Endothelial cell (in vitro differentiated cells): ENCODE measurements around the gene LRIG3. TPM values are rescaled to one million over a fixed set of nuclear protein-coding genes. Genes with fewer than 3 reads are reported as not detected.

ENCODE experiments used
- DNase-seq: peaks from one replicate; pipeline ENCODE4 v3.0.0; 2021; ENCODE audit warnings: low spot score
- H3K27ac Mint-ChIP-seq: one replicate; pipeline ENCODE4 v1.8.0; 2021; ENCODE audit warnings: mixed read lengths, inconsistent platforms; ENCODE audit not compliant: unreplicated experiment
- H3K27me3 Mint-ChIP-seq: one replicate; pipeline ENCODE4 v1.8.0; 2021; ENCODE audit warnings: mild to moderate bottlenecking, moderate library complexity, mixed read lengths, inconsistent platforms; ENCODE audit not compliant: unreplicated experiment
- H3K36me3 Mint-ChIP-seq: one replicate; pipeline ENCODE4 v1.8.0; 2021; ENCODE audit warnings: mild to moderate bottlenecking, low read depth, mixed read lengths, inconsistent platforms; ENCODE audit not compliant: unreplicated experiment
- H3K4me1 Mint-ChIP-seq: one replicate; pipeline ENCODE4 v1.8.0; 2021; ENCODE audit warnings: mild to moderate bottlenecking, mixed read lengths, inconsistent platforms; ENCODE audit not compliant: unreplicated experiment
- H3K4me3 Mint-ChIP-seq: one replicate; pipeline ENCODE4 v1.8.0; 2021; ENCODE audit warnings: mild to moderate bottlenecking, mixed read lengths, inconsistent platforms; ENCODE audit not compliant: unreplicated experiment
- H3K9me3 Mint-ChIP-seq: one replicate; pipeline ENCODE4 v1.8.0; 2021; ENCODE audit warnings: mixed read lengths, inconsistent platforms; ENCODE audit not compliant: unreplicated experiment
- total RNA-seq: library from RNA; stranded (reverse); fragmentation: NEBNext Ultra II Directional; extraction: Animal tissue kit (Norgen Biotek cat#: 25700); gene quantifications from one replicate; pipeline ENCODE4 v1.2.1, GENCODE V29; 2021; ENCODE audit not compliant: unreplicated experiment
- TF ChIP-seq, protein P1 (sequence below): fragments of 200-600 bp; sonication (generic); IDR thresholded peaks from one replicate; pipeline ENCODE4 v1.5.0; 2021; ENCODE audit warnings: antibody characterized with exemption; ENCODE audit not compliant: unreplicated experiment

LRIG3 gene
- total RNA-seq, 1 donor from 2014 or later, result 103 TPM

DNA sequence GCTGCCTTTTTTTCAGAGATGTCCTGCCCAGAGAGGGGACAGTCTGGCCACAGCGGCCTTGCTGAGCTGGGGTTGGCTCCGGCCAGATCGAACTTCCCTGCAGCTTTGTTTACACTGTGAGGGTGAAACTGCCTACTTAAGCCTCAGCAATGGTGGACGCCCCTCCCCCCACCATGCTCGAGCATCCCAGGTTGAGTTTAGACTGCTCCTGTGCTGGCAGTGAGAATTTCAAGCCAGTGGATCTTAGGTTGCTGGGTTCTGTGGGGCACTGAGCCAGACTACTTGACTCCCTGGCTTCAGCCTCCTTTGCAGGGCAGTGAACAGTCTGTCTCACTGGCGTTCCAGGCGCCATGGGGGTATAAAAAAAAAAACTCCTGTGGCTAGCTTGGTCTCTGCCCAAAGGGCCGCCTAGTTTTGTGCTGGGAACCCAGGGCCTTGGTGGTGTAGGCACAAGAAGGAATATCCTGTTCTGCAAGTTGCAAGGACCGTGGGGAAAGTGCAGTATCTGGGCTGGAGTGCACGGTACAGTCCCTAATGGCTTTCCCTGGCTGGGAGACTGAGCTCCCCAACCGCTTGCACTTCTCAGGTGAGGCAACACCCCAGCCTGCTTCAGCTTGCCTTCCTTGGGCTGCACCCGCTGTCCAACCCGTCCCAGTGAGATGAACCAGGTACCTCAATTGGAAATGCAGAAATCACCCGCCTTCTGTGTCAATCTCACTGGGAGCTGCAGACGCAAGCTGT lies 79.1 kb downstream of the LRIG3 start:
- H3K27me3 Mint-ChIP-seq, result no peaks in the 10 kb centered on the region
- DNase-seq, result no peak
- no peaks in the 10 kb centered on the region for H3K9me3 Mint-ChIP-seq

DNA sequence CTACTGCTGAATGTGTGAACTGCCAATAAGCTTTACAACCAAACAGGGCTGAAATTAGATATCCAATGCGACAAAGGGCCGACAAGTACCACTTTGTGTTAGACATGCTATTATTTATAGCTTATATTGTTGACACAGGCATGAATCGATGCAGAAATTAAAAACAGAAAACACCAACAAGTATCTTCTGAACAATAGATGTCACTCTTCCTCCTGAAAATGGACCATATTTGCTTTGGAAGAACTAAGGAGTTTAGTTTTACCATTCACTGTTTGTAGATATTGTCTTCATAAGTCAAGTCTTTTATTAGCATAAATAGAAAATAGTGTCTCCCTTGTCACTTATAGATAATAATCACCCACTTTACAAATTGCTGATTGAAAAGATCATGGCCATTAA lies 86.5 kb downstream of the LRIG3 start:
- Mint-ChIP-seq H3K4me1 (no peaks in the 10 kb centered on the region), H3K36me3 (no peaks in the 10 kb centered on the region), H3K27ac (no peak overlapping the region), H3K4me3 (no peak overlapping the region), H3K27me3 (no peaks in the 10 kb centered on the region), H3K9me3 (no peaks in the 10 kb centered on the region)
- TF ChIP-seq, protein P1, sequence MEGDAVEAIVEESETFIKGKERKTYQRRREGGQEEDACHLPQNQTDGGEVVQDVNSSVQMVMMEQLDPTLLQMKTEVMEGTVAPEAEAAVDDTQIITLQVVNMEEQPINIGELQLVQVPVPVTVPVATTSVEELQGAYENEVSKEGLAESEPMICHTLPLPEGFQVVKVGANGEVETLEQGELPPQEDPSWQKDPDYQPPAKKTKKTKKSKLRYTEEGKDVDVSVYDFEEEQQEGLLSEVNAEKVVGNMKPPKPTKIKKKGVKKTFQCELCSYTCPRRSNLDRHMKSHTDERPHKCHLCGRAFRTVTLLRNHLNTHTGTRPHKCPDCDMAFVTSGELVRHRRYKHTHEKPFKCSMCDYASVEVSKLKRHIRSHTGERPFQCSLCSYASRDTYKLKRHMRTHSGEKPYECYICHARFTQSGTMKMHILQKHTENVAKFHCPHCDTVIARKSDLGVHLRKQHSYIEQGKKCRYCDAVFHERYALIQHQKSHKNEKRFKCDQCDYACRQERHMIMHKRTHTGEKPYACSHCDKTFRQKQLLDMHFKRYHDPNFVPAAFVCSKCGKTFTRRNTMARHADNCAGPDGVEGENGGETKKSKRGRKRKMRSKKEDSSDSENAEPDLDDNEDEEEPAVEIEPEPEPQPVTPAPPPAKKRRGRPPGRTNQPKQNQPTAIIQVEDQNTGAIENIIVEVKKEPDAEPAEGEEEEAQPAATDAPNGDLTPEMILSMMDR, result no peak
- no peak for DNase-seq

More for the DNA sequence above, 79.1 kb downstream of the LRIG3 start:
- H3K36me3 Mint-ChIP-seq, result peaks cover 4% of the 10 kb centered on the region
- H3K4me3 Mint-ChIP-seq, result no peak overlapping the region
- H3K27ac Mint-ChIP-seq, result no peak overlapping the region
- no peaks in the 10 kb centered on the region for H3K4me1 Mint-ChIP-seq
- TF ChIP-seq, protein P1, result no peak

DNA sequence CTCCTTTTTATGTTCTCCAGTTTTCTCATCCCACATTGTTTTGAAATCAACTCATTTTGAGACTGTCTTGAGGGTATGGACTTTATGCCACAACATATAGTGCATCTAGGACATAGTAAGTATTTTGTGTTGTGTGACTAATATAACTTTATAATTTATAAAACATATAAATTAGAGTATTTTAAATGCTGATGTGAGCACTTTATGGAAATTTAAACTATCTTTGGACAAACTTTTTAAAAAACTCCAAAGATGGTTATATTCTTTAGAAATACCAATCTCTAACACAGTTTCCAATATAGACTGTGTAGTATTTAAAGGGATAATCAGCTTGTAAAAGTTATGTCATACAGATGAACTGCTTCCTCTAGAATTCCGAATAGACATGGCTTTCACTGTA lies 87.4 kb downstream of the LRIG3 start:
- no peaks in the 10 kb centered on the region for H3K27me3 Mint-ChIP-seq

More for the DNA sequence above, 87.4 kb downstream of the LRIG3 start:
- Mint-ChIP-seq H3K9me3 (no peaks in the 10 kb centered on the region), H3K4me1 (no peaks in the 10 kb centered on the region), H3K27ac (no peak overlapping the region), H3K36me3 (no peaks in the 10 kb centered on the region), H3K4me3 (no peak overlapping the region)
- no peak for DNase-seq
- TF ChIP-seq, protein P1, result no peak
